ENCODE measurements around the gene HOXB5.

GRCh38 chr17:48633266-48633677 lies 39.7 kb upstream of the HOXB5 start:
- TF ChIP-seq CTCF (IDR thresholded peaks at IDR 0.05; ENCODE audit: insufficient read depth, low read depth, low read length) = no peak
- TF ChIP-seq EZH2 (IDR thresholded peaks at IDR 0.05; ENCODE audit: insufficient read depth, low read length) = peak; percentile 95
